GM12878 (cell line): ENCODE data around the gene SLC29A2. TPM values are rescaled to one million over a fixed set of nuclear protein-coding genes. Genes with fewer than 3 reads are reported as not detected.

Source experiments
- ATAC-seq: fragments of 200-7000 bp; cut with Tn5 transposase; 3 replicates; pipeline ENCODE4 v1.9.1; 2020; ENCODE audit warnings: mild to moderate bottlenecking, moderate library complexity
- BruUV-seq: library from RNA; stranded (reverse); fragments of 400-500 nt; replicated peaks from 2 replicates; lab custom pipeline; 2021; lab: Mats Ljungman, UMichigan
- CTCF ChIA-PET: fragments of 300-600 bp; sonication (Branson Sonifier 250); formaldehyde crosslinking; extraction: SDS; loops from one replicate; lab custom pipeline; 2021; ENCODE audit warnings: inconsistent platforms; lab: Yijun Ruan, JAX
- POLR2A ChIA-PET: fragments of 350-600 bp; formaldehyde crosslinking; extraction: SDS; loops from one replicate; lab custom pipeline; 2021; ENCODE audit warnings: inconsistent platforms; lab: Charles Lee
- RAD21 ChIA-PET: fragments of 300-600 bp; sonication (Branson Sonifier 250); formaldehyde crosslinking; loops from one replicate; lab custom pipeline; 2023; ENCODE audit warnings: antibody characterized with exemption; ENCODE audit not compliant: unreplicated experiment; lab: Charles Lee
- SMC1A ChIA-PET: fragments of 300-600 bp; sonication (Branson Sonifier 250); formaldehyde crosslinking; loops from one replicate; lab custom pipeline; 2023; ENCODE audit not compliant: unreplicated experiment, uncharacterized antibody; lab: Charles Lee
- DNase-seq: peaks from one replicate; pipeline ENCODE4 v3.0.0-alpha.2; 2011; ENCODE audit warnings: low read depth, low spot score
- FAIRE-seq: peaks from 3 replicates; lab custom pipeline; 2011; peaks lifted over from hg19 to GRCh38; lab: Jason Lieb, UNC
- H2AFZ ChIP-seq: 2 replicates; pipeline ENCODE4 v1.6.0; 2011; ENCODE audit warnings: low read depth, low read length, control low read depth; ENCODE audit not compliant: control insufficient read depth
- H3K27ac ChIP-seq: 2 replicates; pipeline ENCODE4 v1.5.1; 2011; ENCODE audit warnings: control low read depth; ENCODE audit not compliant: control insufficient read depth, insufficient read depth
- H3K27me3 ChIP-seq, 2 experiments: replicated peaks in 1 of 2; 2 replicates each; pipeline versions ENCODE4 v1.6.0 to v1.6.1; 2011; ENCODE audit warnings: low read length in 1 of 2; ENCODE audit not compliant: control insufficient read depth in 2 of 2, insufficient read depth in 2 of 2
- H3K36me3 ChIP-seq, 2 experiments: 2 replicates each; pipeline ENCODE4 v1.5.1; 2011; ENCODE audit warnings: low read length in 1 of 2; ENCODE audit not compliant: control insufficient read depth in 2 of 2, insufficient read depth in 2 of 2
- H3K4me1 ChIP-seq: 2 replicates; pipeline ENCODE4 v1.6.1; 2011; ENCODE audit warnings: mild to moderate bottlenecking, low read length, moderate library complexity, mixed read lengths; ENCODE audit not compliant: control insufficient read depth, insufficient read depth
- H3K4me2 ChIP-seq: 2 replicates; pipeline ENCODE4 v1.6.0; 2011; ENCODE audit warnings: control low read depth; ENCODE audit not compliant: control insufficient read depth, insufficient read depth
- H3K4me3 ChIP-seq: fragments of 200-600 bp; sonication (generic); 2 replicates; pipeline ENCODE4 v1.5.1; 2016
- H3K79me2 ChIP-seq: 2 replicates; pipeline ENCODE4 v1.6.0; 2011; ENCODE audit warnings: low read length; ENCODE audit not compliant: control insufficient read depth, insufficient read depth
- H3K9ac ChIP-seq: 2 replicates; pipeline ENCODE4 v1.8.0; 2011; ENCODE audit warnings: low read length, control low read depth, mixed read lengths; ENCODE audit not compliant: control insufficient read depth, insufficient read depth
- H3K9me3 ChIP-seq: replicated peaks from 3 replicates; pipeline ENCODE4 v1.5.1; 2011; ENCODE audit warnings: mild to moderate bottlenecking, low read length; ENCODE audit not compliant: control insufficient read depth, insufficient read depth
- H4K20me1 ChIP-seq: 2 replicates; pipeline ENCODE4 v1.6.0; 2011; ENCODE audit not compliant: control insufficient read depth, insufficient read depth
- FOS ChIP-seq: IDR thresholded peaks from 3 replicates; pipeline ENCODE4 v1.6.1; 2011; ENCODE audit warnings: borderline replicate concordance; ENCODE audit not compliant: insufficient read length; ENCODE audit errors: extremely low read depth
- POLR2A ChIP-seq: IDR thresholded peaks from 2 replicates; pipeline ENCODE4 v1.6.1; 2011; ENCODE audit warnings: low read depth, mild to moderate bottlenecking, low read length
- RUNX3 ChIP-seq: IDR thresholded peaks from 2 replicates; pipeline ENCODE4 v1.6.1; 2012; ENCODE audit warnings: low read length, inconsistent platforms
- SP1 ChIP-seq: IDR thresholded peaks from one replicate; pipeline ENCODE4 v1.6.1; 2011; ENCODE audit warnings: low read depth, low read length
- TAF1 ChIP-seq: IDR thresholded peaks from 2 replicates; pipeline ENCODE4 v1.6.1; 2011; ENCODE audit warnings: mild to moderate bottlenecking, low read depth, low read length, borderline replicate concordance
- TARDBP ChIP-seq: IDR thresholded peaks from 2 replicates; pipeline ENCODE4 v1.6.1; 2016; ENCODE audit warnings: borderline replicate concordance
- WGBS: methylation state at CpG from one replicate; pipeline ENCODE4 v1.1.6; 2016; ENCODE audit warnings: low lambda C conversion rate; ENCODE audit not compliant: insufficient replicate concordance, insufficient coverage; ENCODE audit errors: missing lambda C conversion rate; 5-methylcytosine and 5-hydroxymethylcytosine counted together
- in situ Hi-C: fragments of 300-500 bp; cut with MboI; formaldehyde crosslinking; loops from 9 replicates; pipeline ENCODE4 v1.14.3; 2018; ENCODE audit warnings: mixed read lengths
- intact Hi-C: fragments of 100-400 bp; cut with micrococcal nuclease; formaldehyde crosslinking; loops from one replicate; pipeline ENCODE4 v1.14.2; 2022; ENCODE audit not compliant: unreplicated experiment
- polyA plus RNA-seq, 11 experiments: library from polyadenylated mRNA; depleted of rRNA in 4 of 11; unstranded in 6 of 11; stranded (reverse) in 5 of 11; fragments of >200 nt; fragmentation: Nextera tagmentation in 4 of 11; fragmentation: Illumina TruSeq in 1 of 11; extraction: Ambion mirVana in 4 of 11; extraction: Trizol in 1 of 11; gene quantifications; 1 replicate in 1 of 11; 2 replicates in 10 of 11; pipeline versions ENCODE4 v1.2.1 to v1.2.3, GENCODE V29; 2011 to 2016; ENCODE audit warnings: inconsistent platforms in 2 of 11, missing spikeins in 2 of 11, low read depth in 1 of 11
- small RNA-seq: library from RNA; depleted of rRNA; stranded (forward); fragments of <200 nt; gene quantifications from one replicate; pipeline ENCODE3, GENCODE V24; 2014
- total RNA-seq, 4 experiments: library from RNA; depleted of rRNA in 3 of 4; stranded (reverse); fragments of >200 nt in 3 of 4; fragmentation: Illumina TruSeq in 1 of 4; extraction: Trizol in 1 of 4; gene quantifications; 2 replicates each; pipeline versions ENCODE4 v1.2.1 to v1.2.3, GENCODE V29; 2013 to 2021
- TF ChIP-seq, protein P1 (sequence below): IDR thresholded peaks from 2 replicates; pipeline ENCODE4 v1.6.1; 2012; ENCODE audit warnings: low read depth, low read length, improper control_type of control experiment

Gene SLC29A2
- total and polyA plus RNA-seq, 10 of the 15 experiments (the other 5 are each of a cell fraction or from before 2014, with no cell fraction given) = 0.27 to 7.5 (median 2.2) TPM

DNA sequence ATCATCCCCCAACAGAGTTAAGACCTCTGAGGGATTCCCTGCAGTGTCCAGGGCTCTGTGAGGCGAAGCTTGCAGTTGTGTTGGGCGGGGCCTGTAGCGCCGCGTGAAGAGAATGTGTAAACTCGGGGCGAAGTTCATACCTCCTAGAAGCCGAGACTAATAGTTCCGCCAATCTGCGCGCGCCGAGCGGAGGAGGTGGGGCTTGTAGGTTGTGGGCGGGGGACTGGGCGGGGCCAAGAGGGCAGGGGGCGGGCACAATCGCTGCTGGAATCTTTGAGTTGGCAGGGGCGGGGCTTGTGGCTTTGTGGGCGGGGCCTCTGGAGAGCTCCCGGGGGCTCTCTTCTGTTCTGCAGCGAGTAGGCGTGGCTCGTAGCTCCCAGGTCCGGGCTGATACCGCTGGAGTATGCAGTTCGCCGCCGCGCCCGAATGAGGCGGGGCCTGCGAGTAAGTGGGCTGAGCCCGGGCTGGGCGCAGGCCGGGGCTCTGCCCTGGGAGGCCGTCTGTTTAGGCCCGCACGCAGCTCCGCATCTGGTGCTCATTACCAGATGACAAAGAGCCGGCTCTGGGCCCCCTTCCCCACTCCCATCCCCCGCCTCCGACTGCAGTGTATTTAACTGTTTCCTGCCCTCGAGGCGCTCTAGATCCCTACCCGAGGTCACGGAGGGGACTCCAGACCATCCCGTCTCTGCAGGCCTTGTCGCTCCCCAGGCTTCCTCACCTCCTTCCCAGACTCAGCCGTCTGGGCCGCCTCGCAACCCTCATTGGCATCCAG lies 58.8 kb downstream of the SLC29A2 start:
- CTCF ChIA-PET = interaction anchor here (0.6 to 6.3 kb wide), 27 partner anchors 9 to 1170 kb away, joined by 3 to 166 read pairs (median 7); partner anchors contain the start of genes AIP, B4GAT1, BRMS1 and MRPL11
- RAD21 ChIA-PET = interaction anchor here (0.5 to 3.0 kb wide), 31 partner anchors 9 to 1089 kb away, joined by 3 to 49 read pairs (median 5); partner anchors contain the start of genes B4GAT1, DPP3, MRPL11 and PELI3
- SMC1A ChIA-PET = interaction anchor here (0.5 to 2.8 kb wide), 22 partner anchors 9 to 411 kb away, joined by 3 to 33 read pairs (median 4); partner anchors contain the start of genes B4GAT1, BRMS1, MRPL11 and NPAS4
- Histone ChIP-seq H3K4me1 (peaks cover 7% of the 10 kb centered on the region), H3K36me3 (no peaks in the 10 kb centered on the region), H3K9ac (no peak overlapping the region), H4K20me1 (no peaks in the 10 kb centered on the region), H3K4me2 (peak overlapping the region; percentile 93), H3K27me3 (no peaks in the 10 kb centered on the region; a peak in 1 of 4 replicates), H3K9me3 (no peaks in the 10 kb centered on the region), H3K79me2 (no peaks in the 10 kb centered on the region), H3K27ac (peak overlapping the region; percentile 47; the same call in 1 of the 2 replicates), H2AFZ (peak overlapping the region; percentile 99), H3K4me3 (peak overlapping the region; percentile 66)
- 11% methylated on average over 48 of the region's 52 CpGs for WGBS
- in situ Hi-C loops = no loop called here
- no peak for DNase-seq
- intact Hi-C loops = loop anchor here (1.0 to 2.0 kb wide), 2 partner anchors 16 to 32 kb away; partner anchors contain the start of gene BRMS1
- ATAC-seq = peak; percentile 87
- TF ChIP-seq, protein P1, sequence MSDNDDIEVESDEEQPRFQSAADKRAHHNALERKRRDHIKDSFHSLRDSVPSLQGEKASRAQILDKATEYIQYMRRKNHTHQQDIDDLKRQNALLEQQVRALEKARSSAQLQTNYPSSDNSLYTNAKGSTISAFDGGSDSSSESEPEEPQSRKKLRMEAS = peak; percentile 22; the same call in 1 of the 2 replicates
- TF ChIP-seq TAF1 = peak; percentile 1; the same call in 1 of the 2 replicates
- TF ChIP-seq RUNX3 = peak; percentile 34; the same call in 1 of the 2 replicates
- TF ChIP-seq TARDBP = 0 out of 2 replicates have a peak, but pooled peaks have one; percentile 20
- no peak for TF ChIP-seq SP1
- TF ChIP-seq FOS = no peak
- peak; percentile 26 for TF ChIP-seq POLR2A
- no TSS peak for BruUV-seq
- peak; percentile 89 for FAIRE-seq
- POLR2A ChIA-PET = interaction anchor here (0.5 to 2.9 kb wide), 18 partner anchors 16 to 1041 kb away, joined by 3 to 19 read pairs (median 4); partner anchors contain the start of genes BRMS1, CCDC87, MRPL11 and POLD4

Small RNA genes lying within 50 kb of the gene (small RNA-seq; reads per million reads assigned to genes)
- gene RF00017 (not detected), gene RNU1-84P (not detected)

Other genes with a start within 250 kb of the SLC29A2 start
Only the 7 nearest of the 20 such genes appear.
- not detected in 2 replicates for gene TMEM151A, start 79.9 kb downstream of the SLC29A2 start, total RNA-seq (2014; rRNA removed)
- not detected in 2 replicates for gene TMEM151A, start 79.9 kb downstream of the SLC29A2 start, total RNA-seq (2014; rRNA removed; fragmentation: Illumina TruSeq; extraction: Trizol)
- gene TMEM151A, start 79.9 kb downstream of the SLC29A2 start, total RNA-seq (2021) = 0.11 TPM in 1 of 2 replicates, not detected in the other
- gene TMEM151A, start 79.9 kb downstream of the SLC29A2 start, polyA plus RNA-seq (2011; rRNA removed) = not detected in 2 replicates
- not detected in 2 replicates for gene TMEM151A, start 79.9 kb downstream of the SLC29A2 start, polyA plus RNA-seq (2014; fragmentation: Illumina TruSeq; extraction: Trizol)
- not detected for gene TMEM151A, start 79.9 kb downstream of the SLC29A2 start, polyA plus RNA-seq (2014; fragmentation: Nextera tagmentation; extraction: Ambion mirVana)
- 0.04 TPM in 1 of 2 replicates, not detected in the other for gene TMEM151A, start 79.9 kb downstream of the SLC29A2 start, polyA plus RNA-seq (2014; rRNA removed)
- gene TMEM151A, start 79.9 kb downstream of the SLC29A2 start, polyA plus RNA-seq (2016; fragmentation: Nextera tagmentation; extraction: Ambion mirVana) = not detected
- gene CD248, start 54.7 kb downstream of the SLC29A2 start, total RNA-seq (2014; rRNA removed) = not detected in 2 replicates
- not detected in 2 replicates for gene CD248, start 54.7 kb downstream of the SLC29A2 start, total RNA-seq (2014; rRNA removed; fragmentation: Illumina TruSeq; extraction: Trizol)
- 0.13 and 0.21 TPM in 2 replicates for gene CD248, start 54.7 kb downstream of the SLC29A2 start, total RNA-seq (2021)
- not detected in 2 replicates for gene CD248, start 54.7 kb downstream of the SLC29A2 start, polyA plus RNA-seq (2011; rRNA removed)
- not detected in 2 replicates for gene CD248, start 54.7 kb downstream of the SLC29A2 start, polyA plus RNA-seq (2014; fragmentation: Illumina TruSeq; extraction: Trizol)
- not detected for gene CD248, start 54.7 kb downstream of the SLC29A2 start, polyA plus RNA-seq (2014; fragmentation: Nextera tagmentation; extraction: Ambion mirVana)
- not detected in 2 replicates for gene CD248, start 54.7 kb downstream of the SLC29A2 start, polyA plus RNA-seq (2014; rRNA removed)
- under 1 TPM; 0.10 to 0.20 TPM for gene CD248, start 54.7 kb downstream of the SLC29A2 start, polyA plus RNA-seq (2016; fragmentation: Nextera tagmentation; extraction: Ambion mirVana)
- 0.11 and 0.49 TPM in 2 replicates for gene RIN1, start 35.3 kb downstream of the SLC29A2 start, total RNA-seq (2014; rRNA removed)
- gene RIN1, start 35.3 kb downstream of the SLC29A2 start, total RNA-seq (2014; rRNA removed; fragmentation: Illumina TruSeq; extraction: Trizol) = 0.09 and 0.13 TPM in 2 replicates
- 0.48 and 0.69 TPM in 2 replicates for gene RIN1, start 35.3 kb downstream of the SLC29A2 start, total RNA-seq (2021)
- gene RIN1, start 35.3 kb downstream of the SLC29A2 start, polyA plus RNA-seq (2011; rRNA removed) = 0.04 and 0.22 TPM in 2 replicates
- 0.41 TPM in 1 of 2 replicates, not detected in the other for gene RIN1, start 35.3 kb downstream of the SLC29A2 start, polyA plus RNA-seq (2014; fragmentation: Illumina TruSeq; extraction: Trizol)
- gene RIN1, start 35.3 kb downstream of the SLC29A2 start, polyA plus RNA-seq (2014; fragmentation: Nextera tagmentation; extraction: Ambion mirVana) = under 1 TPM in 1 of 2 experiments, not detected in 1; 0.04 TPM
- gene RIN1, start 35.3 kb downstream of the SLC29A2 start, polyA plus RNA-seq (2014; rRNA removed) = 0.47 and 0.54 TPM in 2 replicates
- gene RIN1, start 35.3 kb downstream of the SLC29A2 start, polyA plus RNA-seq (2016; fragmentation: Nextera tagmentation; extraction: Ambion mirVana) = under 1 TPM; 0.15 to 0.43 TPM
- 63.5 and 64.0 TPM in 2 replicates for gene BRMS1, start 26.7 kb downstream of the SLC29A2 start, total RNA-seq (2014; rRNA removed)
- gene BRMS1, start 26.7 kb downstream of the SLC29A2 start, total RNA-seq (2014; rRNA removed; fragmentation: Illumina TruSeq; extraction: Trizol) = 38.7 and 42.4 TPM in 2 replicates
- 49.6 and 54.7 TPM in 2 replicates for gene BRMS1, start 26.7 kb downstream of the SLC29A2 start, total RNA-seq (2021)
- gene BRMS1, start 26.7 kb downstream of the SLC29A2 start, polyA plus RNA-seq (2011; rRNA removed) = 28.9 and 33.7 TPM in 2 replicates
- gene BRMS1, start 26.7 kb downstream of the SLC29A2 start, polyA plus RNA-seq (2014; fragmentation: Illumina TruSeq; extraction: Trizol) = 11.6 and 29.1 TPM in 2 replicates
- 1 to 10 TPM; 2.1 to 8.6 TPM for gene BRMS1, start 26.7 kb downstream of the SLC29A2 start, polyA plus RNA-seq (2014; fragmentation: Nextera tagmentation; extraction: Ambion mirVana)
- 58.6 and 59.9 TPM in 2 replicates for gene BRMS1, start 26.7 kb downstream of the SLC29A2 start, polyA plus RNA-seq (2014; rRNA removed)
- 10 to 100 TPM; 82.5 to 85.3 TPM for gene BRMS1, start 26.7 kb downstream of the SLC29A2 start, polyA plus RNA-seq (2016; fragmentation: Nextera tagmentation; extraction: Ambion mirVana)
- 6.3 and 7.2 TPM in 2 replicates for gene B4GAT1, start 24.1 kb downstream of the SLC29A2 start, total RNA-seq (2014; rRNA removed)
- gene B4GAT1, start 24.1 kb downstream of the SLC29A2 start, total RNA-seq (2014; rRNA removed; fragmentation: Illumina TruSeq; extraction: Trizol) = 2.3 and 2.4 TPM in 2 replicates
- gene B4GAT1, start 24.1 kb downstream of the SLC29A2 start, total RNA-seq (2021) = 5.7 and 5.9 TPM in 2 replicates
- 2.1 and 3.6 TPM in 2 replicates for gene B4GAT1, start 24.1 kb downstream of the SLC29A2 start, polyA plus RNA-seq (2011; rRNA removed)
- 1.4 and 1.9 TPM in 2 replicates for gene B4GAT1, start 24.1 kb downstream of the SLC29A2 start, polyA plus RNA-seq (2014; fragmentation: Illumina TruSeq; extraction: Trizol)
- gene B4GAT1, start 24.1 kb downstream of the SLC29A2 start, polyA plus RNA-seq (2014; fragmentation: Nextera tagmentation; extraction: Ambion mirVana) = 1 to 10 TPM in 1 of 2 experiments, under 1 TPM in 1; 0.55 to 1.5 TPM
- gene B4GAT1, start 24.1 kb downstream of the SLC29A2 start, polyA plus RNA-seq (2014; rRNA removed) = 5.0 and 5.7 TPM in 2 replicates
- gene B4GAT1, start 24.1 kb downstream of the SLC29A2 start, polyA plus RNA-seq (2016; fragmentation: Nextera tagmentation; extraction: Ambion mirVana) = 10 to 100 TPM in 1 of 2 experiments, 1 to 10 TPM in 1; 9.4 to 11.1 TPM
- gene NPAS4, start 49.3 kb upstream of the SLC29A2 start, total RNA-seq (2014; rRNA removed) = 0.06 TPM in 1 of 2 replicates, not detected in the other
- gene NPAS4, start 49.3 kb upstream of the SLC29A2 start, total RNA-seq (2014; rRNA removed; fragmentation: Illumina TruSeq; extraction: Trizol) = not detected in 2 replicates
- gene NPAS4, start 49.3 kb upstream of the SLC29A2 start, total RNA-seq (2021) = not detected in 2 replicates
- gene NPAS4, start 49.3 kb upstream of the SLC29A2 start, polyA plus RNA-seq (2011; rRNA removed) = 0.03 TPM in 1 of 2 replicates, not detected in the other
- not detected in 2 replicates for gene NPAS4, start 49.3 kb upstream of the SLC29A2 start, polyA plus RNA-seq (2014; fragmentation: Illumina TruSeq; extraction: Trizol)
- gene NPAS4, start 49.3 kb upstream of the SLC29A2 start, polyA plus RNA-seq (2014; fragmentation: Nextera tagmentation; extraction: Ambion mirVana) = not detected
- gene NPAS4, start 49.3 kb upstream of the SLC29A2 start, polyA plus RNA-seq (2014; rRNA removed) = 0.14 and 0.18 TPM in 2 replicates
- gene NPAS4, start 49.3 kb upstream of the SLC29A2 start, polyA plus RNA-seq (2016; fragmentation: Nextera tagmentation; extraction: Ambion mirVana) = not detected
- 109 and 114 TPM in 2 replicates for gene MRPL11, start 67.1 kb upstream of the SLC29A2 start, total RNA-seq (2014; rRNA removed)
- gene MRPL11, start 67.1 kb upstream of the SLC29A2 start, total RNA-seq (2014; rRNA removed; fragmentation: Illumina TruSeq; extraction: Trizol) = 62.0 and 76.2 TPM in 2 replicates
- 110 and 115 TPM in 2 replicates for gene MRPL11, start 67.1 kb upstream of the SLC29A2 start, total RNA-seq (2021)
- 95.8 and 108 TPM in 2 replicates for gene MRPL11, start 67.1 kb upstream of the SLC29A2 start, polyA plus RNA-seq (2011; rRNA removed)
- gene MRPL11, start 67.1 kb upstream of the SLC29A2 start, polyA plus RNA-seq (2014; fragmentation: Illumina TruSeq; extraction: Trizol) = 61.9 and 87.0 TPM in 2 replicates
- gene MRPL11, start 67.1 kb upstream of the SLC29A2 start, polyA plus RNA-seq (2014; fragmentation: Nextera tagmentation; extraction: Ambion mirVana) = 10 to 100 TPM; 43.5 to 80.9 TPM
- 161 and 178 TPM in 2 replicates for gene MRPL11, start 67.1 kb upstream of the SLC29A2 start, polyA plus RNA-seq (2014; rRNA removed)
- gene MRPL11, start 67.1 kb upstream of the SLC29A2 start, polyA plus RNA-seq (2016; fragmentation: Nextera tagmentation; extraction: Ambion mirVana) = 100 to 1,000 TPM; 242 to 248 TPM